SK-N-DZ (cell line): Measurements from ENCODE around the gene NECAB2. TPM values are rescaled to one million over a fixed set of nuclear protein-coding genes. Genes with fewer than 3 reads are reported as not detected.

Experiments used
- DNase-seq: peaks from one replicate; pipeline ENCODE4 v3.0.0-alpha.2; 2015; ENCODE audit warnings: low spot score
- polyA plus RNA-seq, 2 experiments: library from polyadenylated mRNA; depleted of rRNA; stranded (reverse); fragments of >200 nt; gene quantifications; 2 replicates each; pipeline ENCODE4 v1.2.3, GENCODE V29; 2014

Gene NECAB2
- polyA plus RNA-seq (2014; cell fraction: cytosol; rRNA removed): 3.7 and 4.3 TPM in 2 replicates
- polyA plus RNA-seq (2014; cell fraction: nucleus; rRNA removed): 6.9 and 10.0 TPM in 2 replicates

- DNase-seq: no peak
Measured at GRCh38 chr16:83967838-83968305, at the start of gene NECAB2. NECAB2 (plus strand) TSS chr16:83968244; CDS start chr16:83968649, 405 bp downstream.

- no peak for DNase-seq
Measured at GRCh38 chr16:83920894-83921491, 47.1 kb upstream of the NECAB2 start.

GRCh38 chr16:83923581-83924365 is 44.3 kb upstream of the NECAB2 start:
- DNase-seq: no peak

- DNase-seq: no peak
Measured at GRCh38 chr16:83924686-83925085, 43.4 kb upstream of the NECAB2 start.

GRCh38 chr16:83925095-83925905 is 42.7 kb upstream of the NECAB2 start:
- DNase-seq: no peak

GRCh38 chr16:83925957-83926725 is 41.9 kb upstream of the NECAB2 start:
- no peak for DNase-seq

GRCh38 chr16:83926726-83927397 is 41.2 kb upstream of the NECAB2 start:
- peak; percentile 63 for DNase-seq

GRCh38 chr16:83928341-83929055 is 39.5 kb upstream of the NECAB2 start:
- DNase-seq: no peak

- DNase-seq: peak; percentile 62
Measured at GRCh38 chr16:83929811-83930555, 38.1 kb upstream of the NECAB2 start.

- no peak for DNase-seq
Measured at GRCh38 chr16:83930730-83931500, 37.1 kb upstream of the NECAB2 start.

GRCh38 chr16:83931556-83931955 is 36.5 kb upstream of the NECAB2 start:
- no peak for DNase-seq

- no peak for DNase-seq
Measured at GRCh38 chr16:83932304-83932703, 35.7 kb upstream of the NECAB2 start.

GRCh38 chr16:83932955-83933673 is 34.9 kb upstream of the NECAB2 start:
- DNase-seq: no peak

- DNase-seq: no peak
Measured at GRCh38 chr16:83933885-83934683, 34.0 kb upstream of the NECAB2 start.

GRCh38 chr16:83934684-83934977 is 33.4 kb upstream of the NECAB2 start:
- no peak for DNase-seq

- DNase-seq: no peak
Measured at GRCh38 chr16:83935005-83935857, 32.8 kb upstream of the NECAB2 start.
